Heart left ventricle (tissue), 16 donors: ENCODE measurements around the gene ZNF593OS. TPM values are rescaled to one million over a fixed set of nuclear protein-coding genes. Genes with fewer than 3 reads are reported as not detected.

Source experiments
- ATAC-seq, 4 donors: fragments of 200-7000 bp; cut with Tn5 transposase; one replicate each; pipeline ENCODE4 v1.9.1; 2020 to 2022; ENCODE audit warnings: moderate library complexity in 4 of 4, mild to moderate bottlenecking in 3 of 4, moderate number of reproducible peaks in 1 of 4
- DNase-seq, 5 donors: peaks; one replicate each; pipeline ENCODE4 v3.0.0-alpha.2; 2020
- H3K27ac ChIP-seq, 12 donors: fragments of 200-600 bp; sonication (generic) in 4 of 12; one replicate each; pipeline versions ENCODE4 v1.5.0 to v1.8.0; 2016 to 2022; ENCODE audit warnings: mild to moderate bottlenecking in 2 of 12
- H3K27me3 ChIP-seq, 9 donors: fragments of 200-600 bp; sonication (generic) in 2 of 9; one replicate each; pipeline versions ENCODE4 v1.5.1 to v1.8.0; 2016 to 2022; ENCODE audit warnings: mild to moderate bottlenecking in 3 of 9
- H3K36me3 ChIP-seq, 9 donors: fragments of 200-600 bp; sonication (generic) in 2 of 9; one replicate each; pipeline versions ENCODE4 v1.5.0 to v1.8.0; 2018 to 2022; ENCODE audit warnings: mild to moderate bottlenecking in 2 of 9
- H3K4me1 ChIP-seq, 12 donors: fragments of 200-600 bp; sonication (generic) in 4 of 12; one replicate each; pipeline versions ENCODE4 v1.5.0 to v1.8.0; 2016 to 2022; ENCODE audit warnings: mild to moderate bottlenecking in 3 of 12
- H3K4me3 ChIP-seq, 12 donors: fragments of 200-600 bp; sonication (generic) in 4 of 12; one replicate each; pipeline versions ENCODE4 v1.5.0 to v1.8.0; 2017 to 2022; ENCODE audit warnings: mild to moderate bottlenecking in 9 of 12, moderate library complexity in 4 of 12
- H3K9me3 ChIP-seq, 12 donors: fragments of 200-600 bp; sonication (generic) in 4 of 12; one replicate each; pipeline versions ENCODE4 v1.5.0 to v1.8.0; 2016 to 2022; ENCODE audit warnings: mild to moderate bottlenecking in 1 of 12
- CTCF ChIP-seq, 12 donors: fragments of 200-600 bp; sonication (generic) in 4 of 12; IDR thresholded peaks; one replicate each; pipeline versions ENCODE4 v1.5.0 to v1.8.0; 2018 to 2022; ENCODE audit warnings: antibody characterized with exemption in 12 of 12, mild to moderate bottlenecking in 5 of 12
- POLR2A ChIP-seq, 2 donors: fragments of 450-650 bp; IDR thresholded peaks; one replicate each; pipeline ENCODE4 v1.6.1; 2017; ENCODE audit warnings: antibody characterized with exemption in 2 of 2, mild to moderate bottlenecking in 2 of 2, moderate library complexity in 2 of 2
- WGBS, 4 donors: extraction: QIAGEN DNeasy Blood & Tissue Kit in 2 of 4; methylation state at CpG; one replicate each; pipeline versions ENCODE4 v1.1.5 to v1.1.7; 2013 to 2018; 5-methylcytosine and 5-hydroxymethylcytosine counted together
- intact Hi-C, 10 donors: fragments of 100-400 bp; cut with DNase I; formaldehyde crosslinking; loops; one replicate each; pipeline versions ENCODE4 v1.11.1 to v1.14.2; 2022
- polyA plus RNA-seq, 2 donors: library from polyadenylated mRNA; stranded (reverse); fragments of 200-250 nt; gene quantifications; one replicate each; pipeline ENCODE4 v1.2.3, GENCODE V29; 2013
- total RNA-seq, 9 donors: library from RNA; depleted of rRNA in 2 of 9; stranded (reverse); fragments of >200 nt in 2 of 9; fragmentation: NEBNext Ultra II Directional in 3 of 9; extraction: Animal tissue kit (Norgen Biotek cat#: 25700) in 3 of 9; gene quantifications; one replicate each; pipeline versions ENCODE4 v1.1.0 to v1.2.4, GENCODE V29; 2016 to 2023
- donor health status: ischemic (EF 13 %, LVEDD 7.1; RV severe dilation, severe dysfunction).
- donor health status: healthy with polysubstance abuse.
- donor health status: DM: no; HTN: yes; CAD: no.
- donor health status: DM: no; HTN: no; CAD: no.
- donor health status: ischemic (EF 25% LVEDD 6.9; RV normal size, moderate dysfunction).
- donor health status: ischemic (EF 25% LVEDD 5.7; RV mildly dilated, moderate dysfunction).
- donor health status: healthy.
- donor health status: DM: yes; HTN: yes; CAD: no.
- donor health status: ischemic (EF 35%, LVEDD 5.7; RV mildly dilated, moderate dysfunction).
- donor health status: nonischemic (EF 11% LVEDD 7.7; RV severe dilation, severe dysfunction).
- donor health status: DM: yes; HTN: yes; CAD: no.
- donor health status: PGD.
- donor health status: ischemic (EF 29% LVEDD 5.4; RV normal size, mild dysfunction).
- donor health status: nonischemic (EF 23%, LVEDD 6.1; RV moderate dilation, normal function).

Gene ZNF593OS
- total and polyA plus RNA-seq, 11 donors = not detected

- H3K4me3 ChIP-seq = no peak overlapping the region
- no peaks in the 10 kb centered on the region for H3K36me3 ChIP-seq
- intact Hi-C loops = loop anchor here in 2 of 10 donors (2.0 to 5.0 kb wide), 2 partner anchors 103 to 105 kb away; no protein-coding TSS in a partner anchor
- peaks cover 0 to 10% (median 0%) of the 10 kb centered on the region in 12 donors for H3K4me1 ChIP-seq
- no peaks in the 10 kb centered on the region for H3K9me3 ChIP-seq
- no peak for DNase-seq
- H3K27ac ChIP-seq = no peak overlapping the region
- TF ChIP-seq POLR2A (IDR thresholded peaks at IDR 0.05) = no peak
- TF ChIP-seq CTCF (IDR thresholded peaks at IDR 0.05) = no peak
- ATAC-seq = no peak
- 90 to 92% (median 91%) methylated on average over 8 of the region's 8 CpGs for WGBS, 4 donors
- H3K27me3 ChIP-seq = no peaks in the 10 kb centered on the region
Measured at GRCh38 chr1:26142159-26142558, 29.5 kb downstream of the ZNF593OS start.

GRCh38 chr1:26138974-26139558, 32.6 kb downstream of the ZNF593OS start:
- Histone ChIP-seq H3K36me3 (no peaks in the 10 kb centered on the region), H3K27me3 (no peaks in the 10 kb centered on the region), H3K4me3 (no peak overlapping the region), H3K27ac (no peak overlapping the region), H3K4me1 (no peaks in the 10 kb centered on the region), H3K9me3 (peaks cover 0 to 11% (median 0%) of the 10 kb centered on the region in 12 donors)
- ATAC-seq (no peak), DNase-seq (no peak)
- intact Hi-C loops = no loop called here
- 60 to 71% (median 69%) methylated on average over 3 of the region's 3 CpGs for WGBS, 4 donors
- no peak for TF ChIP-seq CTCF (IDR thresholded peaks at IDR 0.05)
- no peak for TF ChIP-seq POLR2A (IDR thresholded peaks at IDR 0.05)

- no peaks in the 10 kb centered on the region for H3K36me3 ChIP-seq
Measured at GRCh38 chr1:26134466-26134865, 37.2 kb downstream of the ZNF593OS start.

GRCh38 chr1:26132834-26133167, 38.8 kb downstream of the ZNF593OS start:
- ATAC-seq (no peak), DNase-seq (no peak)
- WGBS, 4 donors = 96 to 100% (median 99%) methylated on average over 1 to 2 of the region's 2 CpGs
- no peaks in the 10 kb centered on the region for H3K36me3 ChIP-seq
- no peak overlapping the region for H3K4me3 ChIP-seq
- no peaks in the 10 kb centered on the region for H3K27me3 ChIP-seq
- H3K4me1 ChIP-seq = peaks cover 0 to 6% (median 0%) of the 10 kb centered on the region in 12 donors
- TF ChIP-seq CTCF (IDR thresholded peaks at IDR 0.05) (no peak), POLR2A (IDR thresholded peaks at IDR 0.05) (no peak)
- intact Hi-C loops = no loop called here
- peaks cover 0 to 12% (median 0%) of the 10 kb centered on the region in 12 donors for H3K9me3 ChIP-seq
- no peak overlapping the region for H3K27ac ChIP-seq

More at GRCh38 chr1:26134466-26134865, 37.2 kb downstream of the ZNF593OS start:
- ATAC-seq (no peak), DNase-seq (no peak)
- Histone ChIP-seq H3K27me3 (no peaks in the 10 kb centered on the region), H3K9me3 (peaks cover 0 to 12% (median 0%) of the 10 kb centered on the region in 12 donors), H3K4me1 (no peaks in the 10 kb centered on the region), H3K4me3 (no peak overlapping the region), H3K27ac (no peak overlapping the region)
- TF ChIP-seq CTCF (IDR thresholded peaks at IDR 0.05) (no peak), POLR2A (IDR thresholded peaks at IDR 0.05) (no peak)
- intact Hi-C loops = no loop called here
- 89 to 96% (median 95%) methylated on average over 3 of the region's 3 CpGs for WGBS, 4 donors
